HEK293 (cell line): ENCODE data around the gene RAP1GAP.

ENCODE experiments used
- CTCF ChIA-PET: fragments of 350-600 bp; formaldehyde crosslinking; extraction: SDS; loops from one replicate; lab custom pipeline; 2021; ENCODE audit warnings: antibody characterized with exemption; lab: Yijun Ruan, JAX
- POLR2A ChIA-PET: fragments of 300-600 bp; formaldehyde crosslinking; extraction: SDS; loops from one replicate; lab custom pipeline; 2020; ENCODE audit warnings: antibody characterized with exemption, inconsistent platforms; lab: Yijun Ruan, JAX
- H3K27ac ChIP-seq: fragments of 200-500 bp; sonication (Bioruptor generic); 2 replicates; pipeline ENCODE4 v1.5.1; 2014; ENCODE audit warnings: low read depth, low read length, control low read depth, inconsistent platforms; ENCODE audit errors: extremely low read depth
- H3K36me3 ChIP-seq, 2 experiments: fragments of 200-500 bp in 1 of 2; sonication (Bioruptor generic) in 1 of 2; 1 replicate in 1 of 2; 2 replicates in 1 of 2; pipeline ENCODE4 v1.5.1; 2014 to 2017; ENCODE audit warnings: inconsistent platforms in 2 of 2, low read length in 2 of 2; ENCODE audit not compliant: control insufficient read depth in 2 of 2, insufficient read depth in 1 of 2
- H3K4me1 ChIP-seq: fragments of 200-500 bp; sonication (Bioruptor generic); 2 replicates; pipeline ENCODE4 v1.5.1; 2014; ENCODE audit warnings: mild to moderate bottlenecking, low read length, inconsistent platforms; ENCODE audit not compliant: control insufficient read depth, insufficient read depth
- H3K4me3 ChIP-seq: 2 replicates; pipeline ENCODE4 v1.5.1; 2011; ENCODE audit warnings: low read depth, mild to moderate bottlenecking, control low read depth, low read length, moderate library complexity
- H3K9me3 ChIP-seq: fragments of 200-500 bp; sonication (Bioruptor generic); 2 replicates; pipeline ENCODE4 v1.5.1; 2014; ENCODE audit warnings: low read depth, low read length, inconsistent platforms; ENCODE audit not compliant: control insufficient read depth, insufficient read depth
- GLIS1 ChIP-seq: fragments of 450-650 bp; formaldehyde crosslinking; IDR thresholded peaks from 2 replicates; pipeline ENCODE4 v1.5.1; 2016; ENCODE audit warnings: missing biosample characterization, missing genetic modification characterization
- MZF1 ChIP-seq: fragments of 450-650 bp; formaldehyde crosslinking; IDR thresholded peaks from 2 replicates; pipeline ENCODE4 v1.5.1; 2017; ENCODE audit warnings: missing biosample characterization, missing genetic modification characterization, borderline replicate concordance
- SP3 ChIP-seq: fragments of 450-650 bp; formaldehyde crosslinking; IDR thresholded peaks from 2 replicates; pipeline ENCODE4 v1.5.1; 2016; ENCODE audit warnings: missing biosample characterization, missing genetic modification characterization
- SP7 ChIP-seq: fragments of 450-650 bp; formaldehyde crosslinking; IDR thresholded peaks from 2 replicates; pipeline ENCODE4 v1.5.1; 2016; ENCODE audit warnings: missing biosample characterization, missing genetic modification characterization
- ZBTB1 ChIP-seq: fragments of 450-650 bp; formaldehyde crosslinking; IDR thresholded peaks from 2 replicates; pipeline ENCODE4 v1.5.1; 2016; ENCODE audit warnings: missing biosample characterization, missing genetic modification characterization
- ZIC2 ChIP-seq: fragments of 450-650 bp; formaldehyde crosslinking; IDR thresholded peaks from 2 replicates; pipeline ENCODE4 v1.5.1; 2016; ENCODE audit warnings: missing biosample characterization, missing genetic modification characterization
- ZNF341 ChIP-seq: fragments of 450-650 bp; formaldehyde crosslinking; IDR thresholded peaks from 2 replicates; pipeline ENCODE4; 2016; ENCODE audit warnings: low read depth, missing biosample characterization, missing genetic modification characterization
- ZNF366 ChIP-seq: fragments of 450-650 bp; formaldehyde crosslinking; conservative IDR thresholded peaks from 2 replicates; pipeline ENCODE4 v1.5.1; 2016; ENCODE audit warnings: missing biosample characterization, missing genetic modification characterization
- ZNF530 ChIP-seq: fragments of 450-650 bp; formaldehyde crosslinking; IDR thresholded peaks from 2 replicates; pipeline ENCODE4 v1.5.1; 2016; ENCODE audit warnings: low read depth, missing biosample characterization, missing genetic modification characterization
- ZNF792 ChIP-seq: fragments of 450-650 bp; formaldehyde crosslinking; IDR thresholded peaks from 2 replicates; pipeline ENCODE4 v1.5.1; 2016; ENCODE audit warnings: missing biosample characterization, missing genetic modification characterization
- TF ChIP-seq, protein P1 (sequence below): fragments of 450-650 bp; formaldehyde crosslinking; IDR thresholded peaks from 2 replicates; pipeline ENCODE4 v1.5.1; 2016; ENCODE audit warnings: missing biosample characterization, missing genetic modification characterization, low read depth
- TF ChIP-seq, protein P2 (sequence below): fragments of 450-650 bp; formaldehyde crosslinking; IDR thresholded peaks from 2 replicates; pipeline ENCODE4 v1.5.1; 2016; ENCODE audit warnings: missing biosample characterization, missing genetic modification characterization
- TF ChIP-seq, protein P3 (sequence below): fragments of 450-650 bp; formaldehyde crosslinking; IDR thresholded peaks from 2 replicates; pipeline ENCODE4 v1.5.1; 2016; ENCODE audit warnings: missing biosample characterization, missing genetic modification characterization
- TF ChIP-seq, protein P4 (sequence below): fragments of 450-650 bp; formaldehyde crosslinking; IDR thresholded peaks from 2 replicates; pipeline ENCODE4 v1.5.1; 2016; ENCODE audit warnings: missing biosample characterization, missing genetic modification characterization

Gene RAP1GAP

DNA sequence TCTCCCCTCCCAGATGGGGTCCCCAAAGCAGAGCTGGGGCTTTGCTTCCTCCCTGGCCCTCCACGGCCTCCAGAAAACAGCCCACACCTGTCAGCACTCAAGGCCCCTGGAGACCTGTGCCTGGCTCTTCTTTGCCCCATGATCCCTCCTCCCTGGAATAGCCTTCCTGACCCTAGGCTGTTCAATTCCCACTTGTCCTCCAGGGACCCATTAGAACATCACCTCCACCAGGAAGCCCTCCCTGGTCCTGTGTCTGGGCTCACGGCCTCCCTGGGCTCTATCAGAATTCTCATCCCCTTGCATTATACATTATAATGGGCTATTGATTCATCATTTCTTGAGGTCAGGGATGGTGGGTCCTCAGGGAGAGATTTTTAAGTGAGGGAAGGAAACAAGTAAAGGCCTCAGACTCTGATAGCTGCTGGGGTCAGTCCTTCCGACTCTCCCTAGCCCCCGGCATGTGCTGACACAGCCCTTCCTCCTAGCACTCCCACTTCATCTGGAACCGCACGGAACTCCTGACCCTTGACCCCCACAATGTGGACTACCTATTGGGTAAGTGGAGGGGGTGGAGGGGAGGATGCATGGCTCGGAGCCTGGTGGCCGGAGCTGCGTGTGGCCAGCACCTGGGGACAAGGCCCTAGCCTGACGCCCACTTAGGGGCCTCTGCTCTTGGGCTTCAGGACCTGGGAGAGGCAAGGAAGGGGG lies 99.2 kb downstream of the RAP1GAP start:
- ChIA-PET CTCF (interaction anchor here (5.2 kb wide), 1 partner anchor 200 kb away, joined by 31 read pairs; no protein-coding TSS in a partner anchor), POLR2A (interaction anchor here (1.2 kb wide), 1 partner anchor 201 kb away, joined by 3 read pairs; no protein-coding TSS in a partner anchor)
- TF ChIP-seq, protein P1, sequence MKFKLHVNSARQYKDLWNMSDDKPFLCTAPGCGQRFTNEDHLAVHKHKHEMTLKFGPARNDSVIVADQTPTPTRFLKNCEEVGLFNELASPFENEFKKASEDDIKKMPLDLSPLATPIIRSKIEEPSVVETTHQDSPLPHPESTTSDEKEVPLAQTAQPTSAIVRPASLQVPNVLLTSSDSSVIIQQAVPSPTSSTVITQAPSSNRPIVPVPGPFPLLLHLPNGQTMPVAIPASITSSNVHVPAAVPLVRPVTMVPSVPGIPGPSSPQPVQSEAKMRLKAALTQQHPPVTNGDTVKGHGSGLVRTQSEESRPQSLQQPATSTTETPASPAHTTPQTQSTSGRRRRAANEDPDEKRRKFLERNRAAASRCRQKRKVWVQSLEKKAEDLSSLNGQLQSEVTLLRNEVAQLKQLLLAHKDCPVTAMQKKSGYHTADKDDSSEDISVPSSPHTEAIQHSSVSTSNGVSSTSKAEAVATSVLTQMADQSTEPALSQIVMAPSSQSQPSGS (tag by site-specific recombination), result no peak
- TF ChIP-seq ZNF530 (tag by site-specific recombination) (no peak), ZNF341 (tag by site-specific recombination) (peak; percentile 73)
- TF ChIP-seq, protein P2, sequence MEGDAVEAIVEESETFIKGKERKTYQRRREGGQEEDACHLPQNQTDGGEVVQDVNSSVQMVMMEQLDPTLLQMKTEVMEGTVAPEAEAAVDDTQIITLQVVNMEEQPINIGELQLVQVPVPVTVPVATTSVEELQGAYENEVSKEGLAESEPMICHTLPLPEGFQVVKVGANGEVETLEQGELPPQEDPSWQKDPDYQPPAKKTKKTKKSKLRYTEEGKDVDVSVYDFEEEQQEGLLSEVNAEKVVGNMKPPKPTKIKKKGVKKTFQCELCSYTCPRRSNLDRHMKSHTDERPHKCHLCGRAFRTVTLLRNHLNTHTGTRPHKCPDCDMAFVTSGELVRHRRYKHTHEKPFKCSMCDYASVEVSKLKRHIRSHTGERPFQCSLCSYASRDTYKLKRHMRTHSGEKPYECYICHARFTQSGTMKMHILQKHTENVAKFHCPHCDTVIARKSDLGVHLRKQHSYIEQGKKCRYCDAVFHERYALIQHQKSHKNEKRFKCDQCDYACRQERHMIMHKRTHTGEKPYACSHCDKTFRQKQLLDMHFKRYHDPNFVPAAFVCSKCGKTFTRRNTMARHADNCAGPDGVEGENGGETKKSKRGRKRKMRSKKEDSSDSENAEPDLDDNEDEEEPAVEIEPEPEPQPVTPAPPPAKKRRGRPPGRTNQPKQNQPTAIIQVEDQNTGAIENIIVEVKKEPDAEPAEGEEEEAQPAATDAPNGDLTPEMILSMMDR (tag by site-specific recombination), result no peak
- no peak overlapping the region for H3K27ac ChIP-seq
- no peaks in the 10 kb centered on the region; the same call in 1 of the 2 replicates for H3K4me1 ChIP-seq
- H3K36me3 ChIP-seq, result no peaks in the 10 kb centered on the region
- H3K9me3 ChIP-seq, result no peaks in the 10 kb centered on the region
- H3K4me3 ChIP-seq, result no peak overlapping the region

- POLR2A ChIA-PET, result no interaction called here
- CTCF ChIA-PET, result interaction anchor here (5.2 kb wide), 1 partner anchor 199 kb away, joined by 31 read pairs; no protein-coding TSS in a partner anchor
- H3K27ac ChIP-seq, result no peak overlapping the region
- H3K4me3 ChIP-seq, result no peak overlapping the region
- H3K9me3 ChIP-seq, result no peaks in the 10 kb centered on the region
- TF ChIP-seq SP7, result no peak
- TF ChIP-seq ZIC2, result peak; percentile 88
- TF ChIP-seq, protein P3, sequence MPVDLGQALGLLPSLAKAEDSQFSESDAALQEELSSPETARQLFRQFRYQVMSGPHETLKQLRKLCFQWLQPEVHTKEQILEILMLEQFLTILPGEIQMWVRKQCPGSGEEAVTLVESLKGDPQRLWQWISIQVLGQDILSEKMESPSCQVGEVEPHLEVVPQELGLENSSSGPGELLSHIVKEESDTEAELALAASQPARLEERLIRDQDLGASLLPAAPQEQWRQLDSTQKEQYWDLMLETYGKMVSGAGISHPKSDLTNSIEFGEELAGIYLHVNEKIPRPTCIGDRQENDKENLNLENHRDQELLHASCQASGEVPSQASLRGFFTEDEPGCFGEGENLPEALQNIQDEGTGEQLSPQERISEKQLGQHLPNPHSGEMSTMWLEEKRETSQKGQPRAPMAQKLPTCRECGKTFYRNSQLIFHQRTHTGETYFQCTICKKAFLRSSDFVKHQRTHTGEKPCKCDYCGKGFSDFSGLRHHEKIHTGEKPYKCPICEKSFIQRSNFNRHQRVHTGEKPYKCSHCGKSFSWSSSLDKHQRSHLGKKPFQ (tag by site-specific recombination), result no peak
- TF ChIP-seq GLIS1 (tag by site-specific recombination), result peak; percentile 58
- TF ChIP-seq ZNF792, result no peak
- no peak for TF ChIP-seq ZBTB1 (tag by site-specific recombination)
- TF ChIP-seq SP3 (tag by site-specific recombination), result no peak
- H3K4me1 ChIP-seq, result no peaks in the 10 kb centered on the region
- no peaks in the 10 kb centered on the region for H3K36me3 ChIP-seq
These were observed 100.3 kb downstream of the RAP1GAP start for GRCh38 chr1:21568809-21569385.

GRCh38 chr1:21568006-21568746 lies 101.0 kb downstream of the RAP1GAP start:
- H3K4me1 ChIP-seq, result no peaks in the 10 kb centered on the region
- no peaks in the 10 kb centered on the region for H3K9me3 ChIP-seq
- peak; percentile 36; the same call in 1 of the 2 replicates for TF ChIP-seq ZNF341 (tag by site-specific recombination)
- TF ChIP-seq, protein P3 (tag by site-specific recombination), result no peak
- TF ChIP-seq ZIC2, result 0 out of 2 replicates have a peak, but pooled peaks have one; percentile 71
- no peak for TF ChIP-seq MZF1 (tag by site-specific recombination)
- TF ChIP-seq ZNF366 (tag by site-specific recombination), result 0 out of 2 replicates have a peak, but pooled peaks have one; percentile 25
- TF ChIP-seq, protein P4, sequence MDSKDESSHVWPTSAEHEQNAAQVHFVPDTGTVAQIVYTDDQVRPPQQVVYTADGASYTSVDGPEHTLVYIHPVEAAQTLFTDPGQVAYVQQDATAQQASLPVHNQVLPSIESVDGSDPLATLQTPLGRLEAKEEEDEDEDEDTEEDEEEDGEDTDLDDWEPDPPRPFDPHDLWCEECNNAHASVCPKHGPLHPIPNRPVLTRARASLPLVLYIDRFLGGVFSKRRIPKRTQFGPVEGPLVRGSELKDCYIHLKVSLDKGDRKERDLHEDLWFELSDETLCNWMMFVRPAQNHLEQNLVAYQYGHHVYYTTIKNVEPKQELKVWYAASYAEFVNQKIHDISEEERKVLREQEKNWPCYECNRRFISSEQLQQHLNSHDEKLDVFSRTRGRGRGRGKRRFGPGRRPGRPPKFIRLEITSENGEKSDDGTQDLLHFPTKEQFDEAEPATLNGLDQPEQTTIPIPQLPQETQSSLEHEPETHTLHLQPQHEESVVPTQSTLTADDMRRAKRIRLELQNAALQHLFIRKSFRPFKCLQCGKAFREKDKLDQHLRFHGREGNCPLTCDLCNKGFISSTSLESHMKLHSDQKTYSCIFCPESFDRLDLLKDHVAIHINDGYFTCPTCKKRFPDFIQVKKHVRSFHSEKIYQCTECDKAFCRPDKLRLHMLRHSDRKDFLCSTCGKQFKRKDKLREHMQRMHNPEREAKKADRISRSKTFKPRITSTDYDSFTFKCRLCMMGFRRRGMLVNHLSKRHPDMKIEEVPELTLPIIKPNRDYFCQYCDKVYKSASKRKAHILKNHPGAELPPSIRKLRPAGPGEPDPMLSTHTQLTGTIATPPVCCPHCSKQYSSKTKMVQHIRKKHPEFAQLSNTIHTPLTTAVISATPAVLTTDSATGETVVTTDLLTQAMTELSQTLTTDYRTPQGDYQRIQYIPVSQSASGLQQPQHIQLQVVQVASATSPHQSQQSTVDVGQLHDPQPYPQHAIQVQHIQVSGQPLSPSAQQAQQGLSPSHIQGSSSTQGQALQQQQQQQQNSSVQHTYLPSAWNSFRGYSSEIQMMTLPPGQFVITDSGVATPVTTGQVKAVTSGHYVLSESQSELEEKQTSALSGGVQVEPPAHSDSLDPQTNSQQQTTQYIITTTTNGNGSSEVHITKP, result 0 out of 2 replicates have a peak, but pooled peaks have one; percentile 17
- CTCF ChIA-PET, result interaction anchor here (5.2 kb wide), 1 partner anchor 199 kb away, joined by 31 read pairs; no protein-coding TSS in a partner anchor
- POLR2A ChIA-PET, result no interaction called here
- no peak overlapping the region for H3K4me3 ChIP-seq
- no peaks in the 10 kb centered on the region for H3K36me3 ChIP-seq
- H3K27ac ChIP-seq, result no peak overlapping the region
